ENCODE data around the gene IGFBP4.

IGFBP4 gene

GRCh38 chr17:40432864-40433528 lies 10.3 kb upstream of the IGFBP4 start:
- no peak for TF ChIP-seq CTCF (IDR thresholded peaks at IDR 0.05; ENCODE audit: extremely low read depth, missing control alignments)
- no peak for DNase-seq (ENCODE audit: low spot score)

- peak; percentile 44 for TF ChIP-seq CTCF (IDR thresholded peaks at IDR 0.05; ENCODE audit: extremely low read depth, missing control alignments)
- no peak for DNase-seq (ENCODE audit: low spot score)
Observed at GRCh38 chr17:40433551-40434415, 9.5 kb upstream of the IGFBP4 start.

- DNase-seq (ENCODE audit: low spot score): no peak
- no peak for TF ChIP-seq CTCF (IDR thresholded peaks at IDR 0.05; ENCODE audit: extremely low read depth, missing control alignments)
Observed at GRCh38 chr17:40436636-40437035, 6.6 kb upstream of the IGFBP4 start.

- no peak for DNase-seq (ENCODE audit: low spot score)
- no peak for TF ChIP-seq CTCF (IDR thresholded peaks at IDR 0.05; ENCODE audit: extremely low read depth, missing control alignments)
Observed at GRCh38 chr17:40437095-40437732, 6.0 kb upstream of the IGFBP4 start.

- TF ChIP-seq CTCF (IDR thresholded peaks at IDR 0.05; ENCODE audit: extremely low read depth, missing control alignments): no peak
- no peak for DNase-seq (ENCODE audit: low spot score)
Observed at GRCh38 chr17:40440166-40440565, 3.1 kb upstream of the IGFBP4 start.

GRCh38 chr17:40442392-40443195 lies 656 bp upstream of the IGFBP4 start:
- DNase-seq (ENCODE audit: low spot score): no peak
- TF ChIP-seq CTCF (IDR thresholded peaks at IDR 0.05; ENCODE audit: extremely low read depth, missing control alignments): no peak
